HG03571 (cell line): ENCODE measurements around the gene JMJD8.

Experiments used
- ATAC-seq: cut with Tn5 transposase; IDR thresholded peaks from one replicate; pipeline ENCODE4 v1.9.1; 2021; ENCODE audit not compliant: unreplicated experiment

The JMJD8 gene

GRCh38 chr16:644556-644955, 39.6 kb downstream of the JMJD8 start:
- ATAC-seq, result no peak

- ATAC-seq, result no peak
Observed at GRCh38 chr16:643050-643368, 41.1 kb downstream of the JMJD8 start.

GRCh38 chr16:642189-643049, 41.7 kb downstream of the JMJD8 start:
- peak; percentile 36 for ATAC-seq

- peak; percentile 41 for ATAC-seq
Observed at GRCh38 chr16:641326-642188, 42.6 kb downstream of the JMJD8 start, which contains the start of gene MCRIP2. Gene MCRIP2, plus strand, starts transcription at chr16:641828. Its CDS starts 164 bp downstream, at chr16:641992.

GRCh38 chr16:640614-641013, 43.5 kb downstream of the JMJD8 start:
- ATAC-seq, result no peak

GRCh38 chr16:638836-639235, 45.3 kb downstream of the JMJD8 start:
- no peak for ATAC-seq

GRCh38 chr16:638034-638543, 46.0 kb downstream of the JMJD8 start:
- ATAC-seq, result no peak

- ATAC-seq, result no peak
Observed at GRCh38 chr16:637081-638018, 46.8 kb downstream of the JMJD8 start.

GRCh38 chr16:636206-637080, 47.7 kb downstream of the JMJD8 start, which contains the start of gene METTL26:
Gene METTL26, minus strand, starts transcription at chr16:636305. Its CDS starts 15 bp downstream, at chr16:636290.
- peak; percentile 54 for ATAC-seq

GRCh38 chr16:635573-636205, 48.4 kb downstream of the JMJD8 start:
- no peak for ATAC-seq

- no peak for ATAC-seq
Observed at GRCh38 chr16:634996-635395, 49.1 kb downstream of the JMJD8 start.

- no peak for ATAC-seq
Observed at GRCh38 chr16:634051-634670, 50.0 kb downstream of the JMJD8 start.

GRCh38 chr16:633336-634050, 50.6 kb downstream of the JMJD8 start:
- no peak for ATAC-seq

GRCh38 chr16:632486-633335, 51.4 kb downstream of the JMJD8 start:
- no peak for ATAC-seq

GRCh38 chr16:631808-632358, 52.3 kb downstream of the JMJD8 start:
- ATAC-seq, result no peak
